ENCODE data around the gene SENP5. TPM values are rescaled to one million over a fixed set of nuclear protein-coding genes. Genes with fewer than 3 reads are reported as not detected.

Gene SENP5
- total RNA-seq, 2 donors from 2014 or later: 13.2 to 46.8 TPM

GRCh38 chr3:196970547-196971093 lies 102.9 kb downstream of the SENP5 start:
- Histone ChIP-seq H3K27ac (no peak overlapping the region), H3K36me3 (replicated peaks in 1 of 2; ENCODE audit: insufficient read depth in 1 of 2, low read depth in 2 of 2) (no peaks in the 10 kb centered on the region), H3K27me3 (no peaks in the 10 kb centered on the region), H3K9me3 (no peaks in the 10 kb centered on the region), H3K4me1 (peaks cover 17% of the 10 kb centered on the region), H3K4me3 (no peak overlapping the region)
- DNase-seq: no peak
- 77 to 81% methylated on average over 15 of the region's 15 CpGs for WGBS, 2 donors
- intact Hi-C loops (cut with DNase I): no loop called here
- no peak for TF ChIP-seq CTCF (IDR thresholded peaks at IDR 0.05)
- no peak for TF ChIP-seq POLR2A (IDR thresholded peaks at IDR 0.05)
- ATAC-seq: no peak

GRCh38 chr3:196971094-196971698 lies 103.5 kb downstream of the SENP5 start:
- intact Hi-C loops (cut with DNase I): no loop called here
- Histone ChIP-seq H3K4me3 (no peak overlapping the region), H3K27ac (no peak overlapping the region), H3K27me3 (no peaks in the 10 kb centered on the region), H3K36me3 (replicated peaks in 1 of 2; ENCODE audit: insufficient read depth in 1 of 2, low read depth in 2 of 2) (no peaks in the 10 kb centered on the region), H3K9me3 (no peaks in the 10 kb centered on the region), H3K4me1 (peaks cover 17% of the 10 kb centered on the region)
- TF ChIP-seq POLR2A (IDR thresholded peaks at IDR 0.05) (no peak), CTCF (IDR thresholded peaks at IDR 0.05) (no peak)
- 67 to 71% methylated on average over 7 of the region's 7 CpGs for WGBS, 2 donors
- DNase-seq (no peak), ATAC-seq (no peak)

- intact Hi-C loops (cut with DNase I): no loop called here
- DNase-seq: no peak
- H3K36me3 ChIP-seq (replicated peaks in 1 of 2; ENCODE audit: insufficient read depth in 1 of 2, low read depth in 2 of 2): no peaks in the 10 kb centered on the region
- H3K9me3 ChIP-seq: no peaks in the 10 kb centered on the region
- no peak for ATAC-seq
- no peak overlapping the region for H3K4me3 ChIP-seq
- 70 to 76% methylated on average over 5 of the region's 5 CpGs for WGBS, 2 donors
- H3K27ac ChIP-seq: no peak overlapping the region
- peaks cover 12% of the 10 kb centered on the region for H3K4me1 ChIP-seq
- TF ChIP-seq CTCF (IDR thresholded peaks at IDR 0.05) (no peak), POLR2A (IDR thresholded peaks at IDR 0.05) (no peak)
- H3K27me3 ChIP-seq: no peaks in the 10 kb centered on the region
These were observed 106.9 kb downstream of the SENP5 start for GRCh38 chr3:196974661-196975060.

- Histone ChIP-seq H3K4me3 (no peak overlapping the region), H3K27ac (no peak overlapping the region), H3K36me3 (replicated peaks in 1 of 2; ENCODE audit: insufficient read depth in 1 of 2, low read depth in 2 of 2) (no peaks in the 10 kb centered on the region), H3K4me1 (peaks cover 7% of the 10 kb centered on the region), H3K9me3 (no peaks in the 10 kb centered on the region), H3K27me3 (no peaks in the 10 kb centered on the region)
- TF ChIP-seq POLR2A (IDR thresholded peaks at IDR 0.05): no peak
- intact Hi-C loops (cut with DNase I): no loop called here
- DNase-seq: no peak
- 64 to 72% methylated on average over 4 of the region's 4 CpGs for WGBS, 2 donors
- ATAC-seq: no peak
These were observed 107.6 kb downstream of the SENP5 start for GRCh38 chr3:196975349-196975748.

- ATAC-seq (no peak), DNase-seq (no peak)
- 52 to 68% methylated on average over 8 to 11 of the region's 11 CpGs for WGBS, 2 donors
- no peak for TF ChIP-seq CTCF (IDR thresholded peaks at IDR 0.05)
- no peak for TF ChIP-seq POLR2A (IDR thresholded peaks at IDR 0.05)
- Histone ChIP-seq H3K4me3 (no peak overlapping the region), H3K9me3 (no peaks in the 10 kb centered on the region), H3K27ac (no peak overlapping the region), H3K4me1 (peaks cover 6% of the 10 kb centered on the region), H3K27me3 (no peaks in the 10 kb centered on the region), H3K36me3 (replicated peaks in 1 of 2; ENCODE audit: insufficient read depth in 1 of 2, low read depth in 2 of 2) (no peaks in the 10 kb centered on the region)
- intact Hi-C loops (cut with DNase I): no loop called here
These were observed 109.2 kb downstream of the SENP5 start for GRCh38 chr3:196976941-196977340.
